ENCODE data around the gene ASF1B.
"Not testable (repeated sequence)": the region's sequence is repeated elsewhere in the genome, so short reads cannot be mapped to it uniquely, and the experiment has no call there.

The ASF1B gene

DNA sequence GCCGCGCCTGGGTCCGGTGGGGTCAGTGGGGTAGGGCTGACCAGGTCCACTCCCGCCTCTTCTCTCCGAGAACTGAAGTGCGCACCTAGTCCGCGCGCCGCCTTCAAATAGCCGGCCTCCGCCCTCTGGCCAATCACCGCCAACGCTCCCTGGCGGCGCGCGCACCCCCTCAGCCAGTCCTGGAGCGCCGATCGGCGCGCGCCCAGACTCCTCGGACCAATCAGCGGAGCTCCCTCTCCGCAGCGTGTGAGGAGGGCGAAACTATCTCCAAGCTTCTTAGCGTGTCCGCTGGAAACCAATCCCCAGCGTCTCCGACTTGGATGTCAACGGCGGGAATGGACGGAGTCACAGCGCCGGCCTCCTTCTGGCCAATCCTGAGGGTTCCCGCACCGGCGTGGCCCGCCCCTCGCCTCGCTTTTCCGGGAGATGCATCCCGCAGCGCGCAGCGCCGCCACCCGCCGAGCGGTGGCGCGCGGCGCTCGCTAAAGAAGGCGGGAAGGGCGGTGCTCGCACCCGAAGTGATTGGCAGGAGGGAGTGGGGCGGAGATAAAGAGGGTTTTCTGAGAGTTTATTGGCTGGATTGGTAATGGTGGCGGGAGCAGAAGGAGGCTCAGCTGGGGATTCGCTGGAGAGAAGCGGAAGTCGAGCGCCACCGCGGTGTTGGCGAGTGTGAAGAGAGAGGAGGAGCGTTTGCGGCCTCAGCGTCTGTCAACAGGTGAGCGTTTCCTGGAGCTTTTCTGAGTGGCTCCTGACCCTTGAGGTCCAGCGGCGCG lies at the start of gene ASF1B:
Gene ASF1B (minus strand): TSS at position 81 of the 773 bp plus-strand sequence. CDS start 133 bp downstream, outside the sequence.
- H3K36me3 ChIP-seq = no peaks in the 10 kb centered on the region
- H3K4me1 ChIP-seq (ENCODE audit: control insufficient read depth in 1 of 2, insufficient read depth in 1 of 2, low read depth in 1 of 2, low read length in 1 of 2) = peaks cover 51 to 53% of the 10 kb centered on the region in 2 experiments
- peak within 1 kb of the TSS; percentile 92 for H3K27ac ChIP-seq
- H3K4me3 ChIP-seq (ENCODE audit: low read depth in 1 of 2, low read length in 1 of 2) = peak within 1 kb of the TSS; percentile 86 to 98
- no peaks in the 10 kb centered on the region for H3K27me3 ChIP-seq
- TF ChIP-seq, protein P1, sequence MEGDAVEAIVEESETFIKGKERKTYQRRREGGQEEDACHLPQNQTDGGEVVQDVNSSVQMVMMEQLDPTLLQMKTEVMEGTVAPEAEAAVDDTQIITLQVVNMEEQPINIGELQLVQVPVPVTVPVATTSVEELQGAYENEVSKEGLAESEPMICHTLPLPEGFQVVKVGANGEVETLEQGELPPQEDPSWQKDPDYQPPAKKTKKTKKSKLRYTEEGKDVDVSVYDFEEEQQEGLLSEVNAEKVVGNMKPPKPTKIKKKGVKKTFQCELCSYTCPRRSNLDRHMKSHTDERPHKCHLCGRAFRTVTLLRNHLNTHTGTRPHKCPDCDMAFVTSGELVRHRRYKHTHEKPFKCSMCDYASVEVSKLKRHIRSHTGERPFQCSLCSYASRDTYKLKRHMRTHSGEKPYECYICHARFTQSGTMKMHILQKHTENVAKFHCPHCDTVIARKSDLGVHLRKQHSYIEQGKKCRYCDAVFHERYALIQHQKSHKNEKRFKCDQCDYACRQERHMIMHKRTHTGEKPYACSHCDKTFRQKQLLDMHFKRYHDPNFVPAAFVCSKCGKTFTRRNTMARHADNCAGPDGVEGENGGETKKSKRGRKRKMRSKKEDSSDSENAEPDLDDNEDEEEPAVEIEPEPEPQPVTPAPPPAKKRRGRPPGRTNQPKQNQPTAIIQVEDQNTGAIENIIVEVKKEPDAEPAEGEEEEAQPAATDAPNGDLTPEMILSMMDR (IDR thresholded peaks at IDR 0.05) = peak; percentile 99
- H3K9me3 ChIP-seq = no peaks in the 10 kb centered on the region

DNA sequence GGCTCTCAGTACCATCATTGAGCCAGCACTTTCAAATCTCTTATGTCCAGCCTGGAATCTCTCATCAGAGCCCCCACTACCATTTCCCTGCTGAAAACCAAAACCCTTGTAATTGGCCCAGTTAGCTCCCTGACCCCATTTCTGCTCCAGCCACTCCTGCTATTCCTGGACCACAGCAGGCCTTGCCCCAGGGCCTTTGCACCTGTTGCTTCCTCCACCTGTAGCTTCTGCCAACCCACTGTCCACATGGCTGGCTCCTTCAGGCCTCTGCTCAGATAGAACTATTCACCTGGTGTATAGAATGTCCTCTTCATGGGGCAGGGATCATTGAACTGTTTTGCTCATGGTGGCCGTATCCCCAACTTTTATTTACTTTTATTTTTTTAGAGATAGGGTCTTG lies 49.3 kb upstream of the ASF1B start:
- H3K27ac ChIP-seq; H3K4me3 ChIP-seq (ENCODE audit: low read depth in 1 of 2, low read length in 1 of 2); H3K9me3 ChIP-seq; H3K27me3 ChIP-seq; H3K36me3 ChIP-seq; H3K4me1 ChIP-seq (ENCODE audit: control insufficient read depth in 1 of 2, insufficient read depth in 1 of 2, low read depth in 1 of 2, low read length in 1 of 2): not testable (repeated sequence)

GRCh38 chr19:14185158-14185557 lies 48.8 kb upstream of the ASF1B start:
- no peaks in the 10 kb centered on the region for H3K9me3 ChIP-seq
- H3K27me3 ChIP-seq = no peaks in the 10 kb centered on the region
- H3K27ac ChIP-seq = no peak overlapping the region
- TF ChIP-seq, protein P1 (IDR thresholded peaks at IDR 0.05) = no peak
- no peaks in the 10 kb centered on the region for H3K36me3 ChIP-seq
- no peak overlapping the region for H3K4me3 ChIP-seq (ENCODE audit: low read depth in 1 of 2, low read length in 1 of 2)
- no peaks in the 10 kb centered on the region for H3K4me1 ChIP-seq (ENCODE audit: control insufficient read depth in 1 of 2, insufficient read depth in 1 of 2, low read depth in 1 of 2, low read length in 1 of 2)

GRCh38 chr19:14183741-14184350 lies 47.5 kb upstream of the ASF1B start:
- Histone ChIP-seq H3K9me3 (no peaks in the 10 kb centered on the region), H3K4me3 (ENCODE audit: low read depth in 1 of 2, low read length in 1 of 2) (no peak overlapping the region), H3K4me1 (ENCODE audit: control insufficient read depth in 1 of 2, insufficient read depth in 1 of 2, low read depth in 1 of 2, low read length in 1 of 2) (no peaks in the 10 kb centered on the region), H3K27me3 (no peaks in the 10 kb centered on the region), H3K36me3 (no peaks in the 10 kb centered on the region), H3K27ac (no peak overlapping the region)
- TF ChIP-seq, protein P1 (IDR thresholded peaks at IDR 0.05) = no peak

DNA sequence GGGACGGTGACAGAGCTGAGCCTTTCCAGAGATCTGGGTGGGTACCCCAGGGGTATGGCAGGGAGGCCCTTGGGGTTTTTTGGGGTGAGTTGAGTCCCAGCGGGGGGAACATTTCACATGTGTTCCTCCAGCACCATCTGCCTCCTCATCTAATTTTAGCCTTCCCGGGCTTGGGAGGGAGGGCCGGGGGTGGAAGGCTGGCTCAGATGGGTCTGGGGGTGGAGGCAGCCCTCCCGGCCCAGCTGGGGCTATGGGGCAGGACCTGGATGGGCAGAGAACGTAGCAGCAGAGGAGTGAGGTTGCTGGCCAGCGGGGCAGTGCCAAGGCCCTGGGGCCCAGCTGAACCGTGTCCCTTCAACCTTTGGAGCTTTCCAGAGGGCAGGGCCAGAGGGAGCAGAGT lies 46.1 kb upstream of the ASF1B start:
- Histone ChIP-seq H3K4me3 (ENCODE audit: low read depth in 1 of 2, low read length in 1 of 2) (no peak overlapping the region), H3K36me3 (no peaks in the 10 kb centered on the region), H3K4me1 (ENCODE audit: control insufficient read depth in 1 of 2, insufficient read depth in 1 of 2, low read depth in 1 of 2, low read length in 1 of 2) (no peaks in the 10 kb centered on the region), H3K9me3 (no peaks in the 10 kb centered on the region), H3K27ac (no peak overlapping the region), H3K27me3 (no peaks in the 10 kb centered on the region)
- TF ChIP-seq, protein P1 (IDR thresholded peaks at IDR 0.05) = no peak

DNA sequence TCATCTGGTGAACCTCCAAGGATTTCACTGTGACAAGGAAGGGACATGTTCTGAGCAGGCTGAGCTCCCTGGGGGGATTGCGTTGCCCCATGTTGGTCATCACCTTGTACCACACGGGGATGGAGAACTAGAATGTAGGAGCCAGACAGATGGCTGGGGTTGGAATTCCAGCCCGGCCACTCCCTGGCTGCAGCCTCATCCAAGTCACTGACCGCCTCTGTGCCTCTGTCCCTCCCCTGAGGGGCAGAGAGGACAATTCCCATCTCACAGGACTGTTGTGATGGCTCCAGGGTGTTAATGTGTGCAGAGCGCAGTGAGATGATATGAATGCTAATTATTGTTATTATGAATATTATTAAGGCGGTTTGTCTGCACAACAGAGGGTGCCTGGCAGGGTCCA lies 45.5 kb upstream of the ASF1B start:
- TF ChIP-seq, protein P1 (IDR thresholded peaks at IDR 0.05) = no peak
- Histone ChIP-seq H3K4me1 (ENCODE audit: control insufficient read depth in 1 of 2, insufficient read depth in 1 of 2, low read depth in 1 of 2, low read length in 1 of 2) (no peaks in the 10 kb centered on the region), H3K4me3 (ENCODE audit: low read depth in 1 of 2, low read length in 1 of 2) (no peak overlapping the region), H3K9me3 (no peaks in the 10 kb centered on the region), H3K36me3 (no peaks in the 10 kb centered on the region), H3K27me3 (no peaks in the 10 kb centered on the region), H3K27ac (no peak overlapping the region)

DNA sequence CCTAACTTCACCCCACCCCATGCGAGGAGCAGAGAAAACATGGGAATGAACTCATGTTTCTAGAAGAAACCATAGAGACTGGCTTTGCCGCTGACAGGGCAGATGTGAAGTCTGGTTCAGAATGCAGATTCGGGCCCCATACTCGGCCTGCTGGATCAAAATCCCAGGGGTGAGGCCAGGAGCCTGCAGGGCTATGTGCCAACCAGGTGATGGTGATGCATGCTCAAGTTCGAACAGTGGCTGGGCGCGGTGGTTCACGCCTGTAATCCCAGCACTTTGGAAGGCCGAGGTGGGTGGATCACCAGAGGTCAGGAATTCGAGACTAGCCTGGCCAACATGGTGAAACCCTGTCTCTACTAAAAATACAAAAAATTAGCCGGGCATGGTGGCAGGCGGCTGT lies 44.8 kb upstream of the ASF1B start:
- not testable (repeated sequence) for H3K36me3 ChIP-seq; H3K9me3 ChIP-seq; H3K4me3 ChIP-seq (ENCODE audit: low read depth in 1 of 2, low read length in 1 of 2); H3K27ac ChIP-seq; H3K4me1 ChIP-seq (ENCODE audit: control insufficient read depth in 1 of 2, insufficient read depth in 1 of 2, low read depth in 1 of 2, low read length in 1 of 2); H3K27me3 ChIP-seq
